Measurements from ENCODE around the gene ADGRB3.
A peak's percentile ranks its signal among the peaks of the same experiment; 100 is the strongest.

The ADGRB3 gene

DNA sequence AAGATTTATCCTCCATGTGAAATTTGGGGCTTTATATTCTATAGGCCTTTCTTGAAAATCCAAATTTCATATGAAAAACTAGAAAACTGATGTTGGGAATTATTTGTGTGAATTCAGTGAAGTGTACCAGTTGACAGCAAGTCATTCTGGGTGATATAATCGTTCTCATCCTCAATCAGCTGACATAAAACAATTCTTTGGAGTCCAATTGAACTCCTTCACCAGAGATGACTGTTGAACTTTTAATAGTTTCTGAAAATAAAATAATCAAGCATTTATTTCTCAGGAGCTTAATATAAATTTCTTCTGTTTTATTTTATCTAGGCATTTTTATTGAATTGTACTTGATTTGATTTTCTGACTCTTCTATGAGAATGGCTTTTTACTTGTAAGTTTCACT is 92.6 kb downstream of the ADGRB3 start:
- DNase-seq (ENCODE audit: low read depth in 2 of 2): no peak
- TF ChIP-seq, protein P1, sequence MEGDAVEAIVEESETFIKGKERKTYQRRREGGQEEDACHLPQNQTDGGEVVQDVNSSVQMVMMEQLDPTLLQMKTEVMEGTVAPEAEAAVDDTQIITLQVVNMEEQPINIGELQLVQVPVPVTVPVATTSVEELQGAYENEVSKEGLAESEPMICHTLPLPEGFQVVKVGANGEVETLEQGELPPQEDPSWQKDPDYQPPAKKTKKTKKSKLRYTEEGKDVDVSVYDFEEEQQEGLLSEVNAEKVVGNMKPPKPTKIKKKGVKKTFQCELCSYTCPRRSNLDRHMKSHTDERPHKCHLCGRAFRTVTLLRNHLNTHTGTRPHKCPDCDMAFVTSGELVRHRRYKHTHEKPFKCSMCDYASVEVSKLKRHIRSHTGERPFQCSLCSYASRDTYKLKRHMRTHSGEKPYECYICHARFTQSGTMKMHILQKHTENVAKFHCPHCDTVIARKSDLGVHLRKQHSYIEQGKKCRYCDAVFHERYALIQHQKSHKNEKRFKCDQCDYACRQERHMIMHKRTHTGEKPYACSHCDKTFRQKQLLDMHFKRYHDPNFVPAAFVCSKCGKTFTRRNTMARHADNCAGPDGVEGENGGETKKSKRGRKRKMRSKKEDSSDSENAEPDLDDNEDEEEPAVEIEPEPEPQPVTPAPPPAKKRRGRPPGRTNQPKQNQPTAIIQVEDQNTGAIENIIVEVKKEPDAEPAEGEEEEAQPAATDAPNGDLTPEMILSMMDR (IDR thresholded peaks at IDR 0.05; ENCODE audit: low read depth, low read length): no peak
- no peak overlapping the region for H3K4me3 ChIP-seq (replicated peaks in 1 of 2; ENCODE audit: low read depth in 2 of 2, low read length in 2 of 2)

DNA sequence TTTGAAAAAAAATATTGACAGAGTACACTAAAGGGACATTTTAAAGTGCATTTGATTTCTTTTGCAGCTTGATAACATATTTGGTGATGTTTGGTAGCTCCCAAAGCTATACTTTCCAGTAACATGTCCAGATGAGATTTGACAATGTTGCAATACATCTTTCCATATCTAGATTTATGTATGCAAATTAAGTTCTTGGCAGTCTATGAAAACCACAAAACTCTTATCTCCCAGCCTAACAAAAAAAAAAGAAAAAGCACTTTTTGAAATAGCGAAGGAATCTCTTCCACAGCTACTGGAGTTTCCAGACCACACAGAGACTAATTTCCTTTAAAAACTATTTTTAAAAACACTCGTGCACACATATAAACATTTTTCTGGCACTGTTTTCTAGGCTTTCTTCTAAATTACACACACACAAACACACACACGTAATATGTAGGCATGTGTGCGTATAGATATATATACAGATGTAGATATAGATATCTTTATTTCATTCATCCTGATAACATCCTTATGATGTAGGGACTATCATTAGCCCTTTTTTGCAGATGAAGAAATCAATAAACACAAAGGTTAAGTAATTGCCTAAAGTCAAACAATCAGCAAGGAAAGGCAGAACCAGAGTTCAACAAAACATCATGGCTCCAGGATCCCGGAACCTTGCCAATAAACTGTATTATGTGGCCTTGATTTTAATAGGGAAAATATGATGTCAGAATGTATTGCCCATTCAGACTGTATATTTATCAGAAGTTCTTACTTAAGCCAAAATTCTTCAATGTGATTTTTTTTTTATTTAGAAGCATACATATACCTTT is 93.3 kb downstream of the ADGRB3 start:
- DNase-seq (ENCODE audit: low read depth in 2 of 2): peak; percentile 21 to 59
- H3K4me3 ChIP-seq (replicated peaks in 1 of 2; ENCODE audit: low read depth in 2 of 2, low read length in 2 of 2): no peak overlapping the region
- TF ChIP-seq, protein P1 (IDR thresholded peaks at IDR 0.05; ENCODE audit: low read depth, low read length): no peak

DNA sequence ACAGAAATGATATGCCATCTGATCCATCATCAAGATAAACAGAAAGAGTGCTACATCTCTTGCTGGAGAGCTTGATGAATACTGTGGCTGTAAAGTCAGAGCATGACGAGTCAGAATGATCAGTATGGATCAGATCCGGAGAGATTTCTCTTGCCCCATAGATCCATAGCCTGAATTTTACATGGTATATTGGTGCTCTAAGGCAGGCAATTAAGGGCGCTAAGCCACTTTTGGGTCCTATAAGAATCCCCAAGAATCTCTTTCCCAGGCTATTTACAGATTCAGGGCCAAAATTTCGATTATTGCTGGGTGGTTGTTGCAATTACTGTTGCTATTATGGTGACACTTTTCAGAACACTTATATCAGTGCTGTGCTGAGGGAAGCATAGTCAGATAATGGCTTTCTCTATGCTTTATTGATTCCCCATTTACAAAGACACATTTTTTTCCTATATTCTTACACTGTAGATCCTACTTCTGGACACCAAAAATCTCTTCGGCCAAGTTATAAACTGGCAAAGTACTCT is 94.4 kb downstream of the ADGRB3 start:
- H3K4me3 ChIP-seq (replicated peaks in 1 of 2; ENCODE audit: low read depth in 2 of 2, low read length in 2 of 2): no peak overlapping the region
- DNase-seq (ENCODE audit: low read depth in 2 of 2): no peak
- TF ChIP-seq, protein P1 (IDR thresholded peaks at IDR 0.05; ENCODE audit: low read depth, low read length): no peak

DNA sequence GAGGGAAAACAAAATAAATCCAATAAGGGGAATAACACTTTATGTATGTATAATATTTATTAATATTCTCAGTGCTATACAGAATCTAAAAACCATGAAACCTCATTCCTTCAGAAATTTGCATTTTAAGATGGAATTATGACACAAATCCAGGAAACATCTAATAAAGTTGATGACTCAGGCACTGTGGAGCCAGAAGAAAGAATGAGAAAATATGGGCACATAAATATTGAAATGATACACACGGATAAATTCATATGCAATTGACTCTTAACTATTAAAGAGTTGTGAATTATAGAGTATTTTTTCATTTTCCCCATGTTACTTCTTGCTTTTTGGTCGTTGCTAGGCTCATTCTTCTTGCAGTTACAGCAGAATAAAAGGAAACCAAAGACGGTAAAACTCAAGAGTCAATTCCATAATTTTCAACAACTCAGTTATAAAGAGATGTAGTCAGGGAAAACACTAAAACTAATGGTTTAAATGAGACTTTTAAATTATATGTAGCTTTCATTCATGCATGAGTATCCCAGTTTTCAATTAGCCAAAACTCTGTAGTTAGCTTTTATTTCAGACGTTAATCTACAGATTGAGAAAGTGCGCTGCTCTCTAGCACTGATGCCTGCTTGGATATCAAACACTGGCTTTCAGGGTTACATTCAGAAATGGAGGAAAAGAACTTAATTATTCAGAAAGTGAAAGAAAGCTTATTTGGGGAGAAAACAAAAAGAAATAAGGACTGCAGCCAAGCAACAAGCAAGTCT is 95.4 kb downstream of the ADGRB3 start:
- TF ChIP-seq, protein P1 (IDR thresholded peaks at IDR 0.05; ENCODE audit: low read depth, low read length): no peak
- no peak overlapping the region for H3K4me3 ChIP-seq (replicated peaks in 1 of 2; ENCODE audit: low read depth in 2 of 2, low read length in 2 of 2)
- DNase-seq (ENCODE audit: low read depth in 2 of 2): peak in 1 of 2 donors; percentile 9

DNA sequence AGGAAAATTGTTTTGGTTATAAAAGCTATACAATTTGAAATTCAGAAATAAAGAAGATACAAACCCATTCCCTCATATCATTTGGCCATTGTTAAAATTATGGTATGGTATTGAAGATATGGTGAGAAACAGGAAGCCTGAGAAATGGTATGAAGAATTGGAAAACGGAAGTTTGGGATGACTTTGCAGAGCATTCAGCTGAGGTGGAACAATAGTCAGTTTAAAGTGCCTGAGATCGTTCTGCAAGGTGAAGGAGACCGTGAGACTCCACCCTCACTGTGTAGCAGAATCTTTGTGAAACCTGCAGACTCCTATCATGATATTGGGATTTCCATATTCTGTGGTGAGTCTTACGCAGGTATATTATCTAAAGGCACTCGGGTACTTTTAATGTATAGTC is 97.3 kb downstream of the ADGRB3 start:
- no peak overlapping the region for H3K4me3 ChIP-seq (replicated peaks in 1 of 2; ENCODE audit: low read depth in 2 of 2, low read length in 2 of 2)
- DNase-seq (ENCODE audit: low read depth in 2 of 2): no peak
- TF ChIP-seq, protein P1 (IDR thresholded peaks at IDR 0.05; ENCODE audit: low read depth, low read length): no peak

DNA sequence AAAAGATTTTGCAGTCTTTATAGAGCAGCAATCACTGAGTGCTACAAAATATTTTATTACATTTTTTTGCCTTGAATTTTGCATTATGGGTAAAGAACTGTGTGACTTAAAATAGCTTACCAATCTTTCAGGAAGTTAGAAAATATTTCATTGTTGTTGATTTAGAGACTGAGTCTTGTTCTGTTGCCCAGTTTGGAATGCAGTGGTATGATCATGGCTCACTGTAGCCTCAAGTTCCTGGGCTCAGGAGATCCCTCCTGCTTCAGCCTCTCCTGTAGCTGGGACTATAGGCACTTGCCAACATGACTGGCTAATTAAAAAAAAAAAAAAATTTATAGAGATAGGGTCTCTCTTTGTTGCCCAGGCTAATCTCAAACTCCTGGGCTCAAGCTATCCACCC is 100.8 kb downstream of the ADGRB3 start:
- peak in 1 of 2 donors; percentile 21 for DNase-seq (ENCODE audit: low read depth in 2 of 2)
- TF ChIP-seq, protein P1 (IDR thresholded peaks at IDR 0.05; ENCODE audit: low read depth, low read length): no peak
- no peak overlapping the region for H3K4me3 ChIP-seq (replicated peaks in 1 of 2; ENCODE audit: low read depth in 2 of 2, low read length in 2 of 2)
